Activated CD8-positive, alpha-beta T cell treated with anti-CD3 and anti-CD28 coated beads for 36 hours (primary cell): ENCODE data around the gene OLFM4. TPM values are rescaled to one million over a fixed set of nuclear protein-coding genes. Genes with fewer than 3 reads are reported as not detected.

Experiments used
- ATAC-seq: fragments of 200-7000 bp; cut with Tn5 transposase; one replicate; pipeline ENCODE4 v1.10.0; 2021; ENCODE audit warnings: mild to moderate bottlenecking, moderate library complexity
- CTCF ChIA-PET: fragments of 350-600 bp; sonication (Branson Sonifier 250); formaldehyde crosslinking; loops from one replicate; lab custom pipeline; 2021; ENCODE audit warnings: antibody characterized with exemption; lab: Charles Lee
- POLR2A ChIA-PET: fragments of 350-600 bp; sonication (Branson Sonifier 250); formaldehyde crosslinking; loops from one replicate; lab custom pipeline; 2021; ENCODE audit warnings: antibody characterized with exemption; lab: Charles Lee
- DNase-seq: peaks from one replicate; pipeline ENCODE4 v3.0.0-alpha.2; 2020
- H3K27ac Mint-ChIP-seq: one replicate; pipeline ENCODE4 v1.8.0; 2021; ENCODE audit warnings: mild to moderate bottlenecking, mixed read lengths
- H3K27me3 Mint-ChIP-seq: one replicate; pipeline ENCODE4 v1.8.0; 2021; ENCODE audit warnings: mixed read lengths
- H3K36me3 Mint-ChIP-seq: one replicate; pipeline ENCODE4 v1.8.0; 2021; ENCODE audit warnings: low read depth, mixed read lengths
- H3K4me1 Mint-ChIP-seq: one replicate; pipeline ENCODE4 v1.8.0; 2021; ENCODE audit warnings: low read depth, mixed read lengths
- H3K4me3 Mint-ChIP-seq: one replicate; pipeline ENCODE4 v1.8.0; 2021; ENCODE audit warnings: mild to moderate bottlenecking, moderate library complexity, mixed read lengths
- H3K9me3 Mint-ChIP-seq: one replicate; pipeline ENCODE4 v1.8.0; 2021; ENCODE audit warnings: mixed read lengths
- CTCF ChIP-seq: fragments of 200-600 bp; IDR thresholded peaks from one replicate; pipeline ENCODE4 v1.8.0; 2022; ENCODE audit warnings: antibody characterized with exemption, mild to moderate bottlenecking
- intact Hi-C: fragments of 100-400 bp; cut with micrococcal nuclease; formaldehyde crosslinking; loops from one replicate; pipeline ENCODE4 v1.10.0; 2022
- total RNA-seq, 2 experiments: library from RNA; stranded (reverse); gene quantifications; one replicate each; pipeline ENCODE4 v1.2.3, GENCODE V29; 2021

The OLFM4 gene
- total RNA-seq, 2 experiments from 2014 or later = not detected

- intact Hi-C loops = no loop called here
- Mint-ChIP-seq H3K9me3 (no peaks in the 10 kb centered on the region), H3K36me3 (no peaks in the 10 kb centered on the region), H3K27me3 (no peaks in the 10 kb centered on the region), H3K27ac (no peak overlapping the region), H3K4me1 (no peaks in the 10 kb centered on the region), H3K4me3 (no peak overlapping the region)
- DNase-seq = no peak
- no peak for TF ChIP-seq CTCF
- POLR2A ChIA-PET = no interaction called here
- ATAC-seq = no peak
- CTCF ChIA-PET = no interaction called here
These were observed 7.8 kb upstream of the OLFM4 start for GRCh38 chr13:53020764-53021335.

GRCh38 chr13:53023246-53023645 is 5.4 kb upstream of the OLFM4 start:
- DNase-seq = no peak
- no peak for TF ChIP-seq CTCF
- Mint-ChIP-seq H3K4me3 (no peak overlapping the region), H3K27ac (no peak overlapping the region), H3K36me3 (no peaks in the 10 kb centered on the region), H3K9me3 (no peaks in the 10 kb centered on the region), H3K4me1 (no peaks in the 10 kb centered on the region), H3K27me3 (no peaks in the 10 kb centered on the region)
- intact Hi-C loops = no loop called here
- POLR2A ChIA-PET = no interaction called here
- ATAC-seq = no peak
- CTCF ChIA-PET = no interaction called here

GRCh38 chr13:53028063-53028462 is 550 bp upstream of the OLFM4 start:
- Mint-ChIP-seq H3K4me1 (no peaks in the 10 kb centered on the region), H3K4me3 (no peak overlapping the region), H3K36me3 (no peaks in the 10 kb centered on the region), H3K27me3 (no peaks in the 10 kb centered on the region), H3K9me3 (no peaks in the 10 kb centered on the region), H3K27ac (no peak overlapping the region)
- ChIA-PET CTCF (no interaction called here), POLR2A (interaction anchor here (0.5 kb wide), 1 partner anchor 56 kb away, joined by 3 read pairs; no protein-coding TSS in a partner anchor)
- intact Hi-C loops = no loop called here
- no peak for DNase-seq
- TF ChIP-seq CTCF = no peak
- no peak for ATAC-seq

- Mint-ChIP-seq H3K27ac (no peak overlapping the region), H3K4me3 (no peak overlapping the region), H3K4me1 (no peaks in the 10 kb centered on the region), H3K27me3 (no peaks in the 10 kb centered on the region), H3K9me3 (no peaks in the 10 kb centered on the region), H3K36me3 (no peaks in the 10 kb centered on the region)
- DNase-seq (no peak), ATAC-seq (no peak)
- POLR2A ChIA-PET = no interaction called here
- CTCF ChIA-PET = interaction anchor here (1.7 kb wide), 1 partner anchor 65 kb away, joined by 3 read pairs; no protein-coding TSS in a partner anchor
- TF ChIP-seq CTCF = no peak
- intact Hi-C loops = no loop called here
These were observed 4.2 kb downstream of the OLFM4 start for GRCh38 chr13:53032849-53033248.

GRCh38 chr13:53038993-53039392 is 10.4 kb downstream of the OLFM4 start:
- Mint-ChIP-seq H3K9me3 (no peaks in the 10 kb centered on the region), H3K27ac (no peak overlapping the region), H3K36me3 (no peaks in the 10 kb centered on the region), H3K27me3 (peaks cover 3% of the 10 kb centered on the region), H3K4me3 (no peak overlapping the region), H3K4me1 (no peaks in the 10 kb centered on the region)
- intact Hi-C loops = no loop called here
- DNase-seq (no peak), ATAC-seq (no peak)
- POLR2A ChIA-PET = no interaction called here
- no peak for TF ChIP-seq CTCF
- CTCF ChIA-PET = interaction anchor here (1.4 kb wide), 1 partner anchor 71 kb away, joined by 3 read pairs; no protein-coding TSS in a partner anchor
